Activated CD8-positive, alpha-beta T cell treated with anti-CD3 and anti-CD28 coated beads for 36 hours (primary cell): ENCODE results near the gene TRABD2B. TPM values are rescaled to one million over a fixed set of nuclear protein-coding genes. Genes with fewer than 3 reads are reported as not detected.

Source experiments
- ATAC-seq: fragments of 200-7000 bp; cut with Tn5 transposase; one replicate; pipeline ENCODE4 v1.10.0; 2021; ENCODE audit warnings: mild to moderate bottlenecking, moderate library complexity
- CTCF ChIA-PET: fragments of 350-600 bp; sonication (Branson Sonifier 250); formaldehyde crosslinking; loops from one replicate; lab custom pipeline; 2021; ENCODE audit warnings: antibody characterized with exemption; lab: Charles Lee
- POLR2A ChIA-PET: fragments of 350-600 bp; sonication (Branson Sonifier 250); formaldehyde crosslinking; loops from one replicate; lab custom pipeline; 2021; ENCODE audit warnings: antibody characterized with exemption; lab: Charles Lee
- DNase-seq: peaks from one replicate; pipeline ENCODE4 v3.0.0-alpha.2; 2020
- H3K27ac Mint-ChIP-seq: one replicate; pipeline ENCODE4 v1.8.0; 2021; ENCODE audit warnings: mild to moderate bottlenecking, mixed read lengths
- H3K27me3 Mint-ChIP-seq: one replicate; pipeline ENCODE4 v1.8.0; 2021; ENCODE audit warnings: mixed read lengths
- H3K36me3 Mint-ChIP-seq: one replicate; pipeline ENCODE4 v1.8.0; 2021; ENCODE audit warnings: low read depth, mixed read lengths
- H3K4me1 Mint-ChIP-seq: one replicate; pipeline ENCODE4 v1.8.0; 2021; ENCODE audit warnings: low read depth, mixed read lengths
- H3K4me3 Mint-ChIP-seq: one replicate; pipeline ENCODE4 v1.8.0; 2021; ENCODE audit warnings: mild to moderate bottlenecking, moderate library complexity, mixed read lengths
- H3K9me3 Mint-ChIP-seq: one replicate; pipeline ENCODE4 v1.8.0; 2021; ENCODE audit warnings: mixed read lengths
- intact Hi-C: fragments of 100-400 bp; cut with micrococcal nuclease; formaldehyde crosslinking; loops from one replicate; pipeline ENCODE4 v1.10.0; 2022
- total RNA-seq, 2 experiments: library from RNA; stranded (reverse); gene quantifications; one replicate each; pipeline ENCODE4 v1.2.3, GENCODE V29; 2021
- TF ChIP-seq, protein P1 (sequence below): fragments of 200-600 bp; IDR thresholded peaks from one replicate; pipeline ENCODE4 v1.8.0; 2022; ENCODE audit warnings: antibody characterized with exemption, mild to moderate bottlenecking

The TRABD2B gene
- total RNA-seq, 2 experiments from 2014 or later, result not detected

DNA sequence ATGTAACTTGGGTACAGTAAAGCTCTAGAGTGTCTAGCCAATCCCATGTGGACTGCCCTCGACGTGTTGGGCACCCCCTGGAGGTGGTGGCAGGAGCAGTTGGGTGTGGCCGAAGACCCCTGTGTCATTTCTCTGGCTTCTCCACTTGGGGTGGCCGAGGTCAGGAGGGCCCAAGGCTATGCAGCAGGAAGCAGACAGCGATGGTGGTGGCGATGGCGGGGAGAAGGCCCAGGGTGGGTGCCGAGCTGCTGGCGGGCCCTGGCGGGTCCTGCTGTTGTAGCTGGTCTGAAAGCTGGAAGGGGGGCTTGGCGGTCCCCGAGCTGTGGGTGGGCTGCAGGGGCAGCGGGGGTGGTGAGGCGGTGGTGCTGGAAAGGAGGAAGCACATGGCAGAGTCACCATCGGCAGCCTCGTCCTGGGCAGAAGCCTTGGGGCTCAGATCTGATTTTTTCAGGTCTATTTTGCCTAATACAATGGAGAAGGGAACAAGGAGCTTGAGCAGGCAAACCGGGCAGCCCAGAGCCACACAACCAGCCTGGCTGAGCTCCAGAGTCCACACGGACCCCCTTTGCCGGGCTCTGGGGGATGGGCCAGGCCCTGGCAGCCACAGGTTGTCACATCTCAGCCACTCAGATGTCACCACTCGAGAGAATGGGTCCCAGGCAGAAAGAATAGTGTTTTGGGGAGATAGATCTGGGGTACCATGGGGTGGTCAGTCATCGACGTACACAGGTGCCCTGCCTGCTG is 231.3 kb downstream of the TRABD2B start:
- POLR2A ChIA-PET, result no interaction called here
- no peak for DNase-seq

GRCh38 chr1:47765236-47765635 is 231.9 kb downstream of the TRABD2B start:
- Mint-ChIP-seq H3K9me3 (no peaks in the 10 kb centered on the region), H3K4me1 (no peaks in the 10 kb centered on the region), H3K27me3 (peaks cover 2% of the 10 kb centered on the region), H3K36me3 (no peaks in the 10 kb centered on the region), H3K4me3 (no peak overlapping the region), H3K27ac (no peak overlapping the region)
- no peak for DNase-seq
- ChIA-PET POLR2A (no interaction called here), CTCF (no interaction called here)
- ATAC-seq, result no peak
- intact Hi-C loops, result no loop called here
- TF ChIP-seq, protein P1, sequence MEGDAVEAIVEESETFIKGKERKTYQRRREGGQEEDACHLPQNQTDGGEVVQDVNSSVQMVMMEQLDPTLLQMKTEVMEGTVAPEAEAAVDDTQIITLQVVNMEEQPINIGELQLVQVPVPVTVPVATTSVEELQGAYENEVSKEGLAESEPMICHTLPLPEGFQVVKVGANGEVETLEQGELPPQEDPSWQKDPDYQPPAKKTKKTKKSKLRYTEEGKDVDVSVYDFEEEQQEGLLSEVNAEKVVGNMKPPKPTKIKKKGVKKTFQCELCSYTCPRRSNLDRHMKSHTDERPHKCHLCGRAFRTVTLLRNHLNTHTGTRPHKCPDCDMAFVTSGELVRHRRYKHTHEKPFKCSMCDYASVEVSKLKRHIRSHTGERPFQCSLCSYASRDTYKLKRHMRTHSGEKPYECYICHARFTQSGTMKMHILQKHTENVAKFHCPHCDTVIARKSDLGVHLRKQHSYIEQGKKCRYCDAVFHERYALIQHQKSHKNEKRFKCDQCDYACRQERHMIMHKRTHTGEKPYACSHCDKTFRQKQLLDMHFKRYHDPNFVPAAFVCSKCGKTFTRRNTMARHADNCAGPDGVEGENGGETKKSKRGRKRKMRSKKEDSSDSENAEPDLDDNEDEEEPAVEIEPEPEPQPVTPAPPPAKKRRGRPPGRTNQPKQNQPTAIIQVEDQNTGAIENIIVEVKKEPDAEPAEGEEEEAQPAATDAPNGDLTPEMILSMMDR, result no peak

More for the DNA sequence above, 231.3 kb downstream of the TRABD2B start:
- Mint-ChIP-seq H3K4me1 (no peaks in the 10 kb centered on the region), H3K4me3 (no peak overlapping the region), H3K27me3 (peaks cover 2% of the 10 kb centered on the region), H3K9me3 (no peaks in the 10 kb centered on the region), H3K27ac (no peak overlapping the region), H3K36me3 (no peaks in the 10 kb centered on the region)
- CTCF ChIA-PET, result no interaction called here
- no peak for ATAC-seq
- intact Hi-C loops, result no loop called here
- TF ChIP-seq, protein P1, result no peak

- H3K4me1 Mint-ChIP-seq, result no peaks in the 10 kb centered on the region
- H3K36me3 Mint-ChIP-seq, result no peaks in the 10 kb centered on the region
These were observed 232.6 kb downstream of the TRABD2B start for GRCh38 chr1:47764461-47765046.

DNA sequence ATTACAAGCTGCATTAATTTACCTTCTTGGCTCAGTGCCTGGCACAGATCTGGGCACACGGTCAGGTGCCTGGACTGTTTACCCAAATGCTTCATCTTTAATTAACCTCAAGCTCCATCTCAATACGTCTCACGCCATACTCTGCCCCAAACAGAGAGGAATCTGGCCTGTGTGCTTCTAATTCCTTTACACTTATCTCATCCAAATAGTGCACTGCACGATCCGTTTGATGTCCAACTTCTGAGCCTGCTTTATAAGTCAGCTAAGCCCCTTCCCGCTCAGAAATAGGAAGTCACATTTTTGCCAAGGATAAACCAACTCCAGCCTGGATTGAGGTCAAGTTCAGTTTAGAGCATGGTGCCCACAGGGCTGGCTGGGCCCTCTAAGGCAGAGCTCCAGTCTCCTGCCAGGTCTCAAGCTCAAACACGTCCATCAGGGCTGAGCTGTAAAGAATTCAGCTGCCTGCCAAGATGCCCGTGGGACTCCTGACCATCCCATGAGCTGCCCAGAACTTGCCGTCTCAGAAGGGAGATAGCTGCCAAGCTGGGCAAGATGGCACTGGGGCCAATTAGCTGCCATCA is 233.5 kb downstream of the TRABD2B start:
- TF ChIP-seq, protein P1, result no peak
- no peaks in the 10 kb centered on the region for H3K9me3 Mint-ChIP-seq
- CTCF ChIA-PET, result interaction anchor here (1.7 kb wide), 1 partner anchor 8 kb away, joined by 7 read pairs; no protein-coding TSS in a partner anchor

More at GRCh38 chr1:47764461-47765046, 232.6 kb downstream of the TRABD2B start:
- H3K4me3 Mint-ChIP-seq, result no peak overlapping the region
- TF ChIP-seq, protein P1, result no peak
- no peak overlapping the region for H3K27ac Mint-ChIP-seq
- peaks cover 2% of the 10 kb centered on the region for H3K27me3 Mint-ChIP-seq
- no peak for DNase-seq
- POLR2A ChIA-PET, result no interaction called here
- ATAC-seq, result no peak
- CTCF ChIA-PET, result interaction anchor here (1.7 kb wide), 1 partner anchor 9 kb away, joined by 7 read pairs; no protein-coding TSS in a partner anchor
- intact Hi-C loops, result no loop called here
- no peaks in the 10 kb centered on the region for H3K9me3 Mint-ChIP-seq

GRCh38 chr1:47761974-47762373 is 235.2 kb downstream of the TRABD2B start:
- POLR2A ChIA-PET, result no interaction called here
- CTCF ChIA-PET, result no interaction called here
- Mint-ChIP-seq H3K4me3 (no peak overlapping the region), H3K27ac (no peak overlapping the region), H3K27me3 (peaks cover 5% of the 10 kb centered on the region), H3K9me3 (no peaks in the 10 kb centered on the region), H3K36me3 (no peaks in the 10 kb centered on the region), H3K4me1 (no peaks in the 10 kb centered on the region)
- DNase-seq (no peak), ATAC-seq (no peak)
- intact Hi-C loops, result no loop called here
- TF ChIP-seq, protein P1, result no peak

More for the DNA sequence above, 233.5 kb downstream of the TRABD2B start:
- H3K27ac Mint-ChIP-seq, result no peak overlapping the region
- intact Hi-C loops, result no loop called here
- POLR2A ChIA-PET, result no interaction called here
- H3K4me3 Mint-ChIP-seq, result no peak overlapping the region
- H3K36me3 Mint-ChIP-seq, result no peaks in the 10 kb centered on the region
- no peak for DNase-seq
- H3K4me1 Mint-ChIP-seq, result no peaks in the 10 kb centered on the region
- ATAC-seq, result no peak
- H3K27me3 Mint-ChIP-seq, result peaks cover 2% of the 10 kb centered on the region
